MM.1S (cell line): ENCODE measurements around the gene GSTM2.

Experiments
- DNase-seq: peaks from one replicate; pipeline ENCODE4 v3.0.0-alpha.2; 2015
- H2AFZ ChIP-seq: fragments of 300-600 bp; sonication (generic); 2 replicates; pipeline ENCODE4 v1.6.0; 2016; ENCODE audit warnings: antibody characterized with exemption, low read length
- H3F3A ChIP-seq: fragments of 300-600 bp; sonication (generic); 2 replicates; pipeline ENCODE4 v1.6.1; 2016; ENCODE audit warnings: mild to moderate bottlenecking, antibody characterized with exemption, low read length, moderate library complexity, mixed read lengths; ENCODE audit not compliant: insufficient read depth
- H3K27ac ChIP-seq: fragments of 300-600 bp; sonication (generic); 2 replicates; pipeline ENCODE4 v1.5.1; 2016; ENCODE audit warnings: mild to moderate bottlenecking, low read length
- H3K27me3 ChIP-seq: fragments of 300-600 bp; sonication (generic); replicated peaks from 2 replicates; pipeline ENCODE4 v1.6.0; 2016; ENCODE audit warnings: low read length; ENCODE audit not compliant: insufficient read depth
- H3K36me3 ChIP-seq: fragments of 300-600 bp; sonication (generic); replicated peaks from 2 replicates; pipeline ENCODE4 v1.6.1; 2016; ENCODE audit warnings: mild to moderate bottlenecking, low read length, mixed read lengths; ENCODE audit not compliant: insufficient read depth
- H3K4me1 ChIP-seq: fragments of 300-600 bp; sonication (generic); 2 replicates; pipeline ENCODE4 v1.6.1; 2016; ENCODE audit warnings: low read length, mixed read lengths
- H3K4me2 ChIP-seq: fragments of 300-600 bp; sonication (generic); 2 replicates; pipeline ENCODE4 v1.6.0; 2016; ENCODE audit warnings: low read depth, low read length
- H3K4me3 ChIP-seq: fragments of 300-600 bp; sonication (generic); 2 replicates; pipeline ENCODE4 v1.5.1; 2016; ENCODE audit warnings: low read length, mixed read lengths
- H3K79me2 ChIP-seq: fragments of 300-600 bp; sonication (generic); 2 replicates; pipeline ENCODE4 v1.6.1; 2016; ENCODE audit warnings: mixed run types, low read length, mixed read lengths
- H3K9ac ChIP-seq: fragments of 300-600 bp; sonication (generic); 2 replicates; pipeline ENCODE4 v1.6.1; 2016; ENCODE audit warnings: low read length, mixed read lengths
- H3K9me2 ChIP-seq: fragments of 300-600 bp; sonication (generic); replicated peaks from 2 replicates; pipeline ENCODE4 v1.6.1; 2016; ENCODE audit warnings: mild to moderate bottlenecking, low read length, mixed read lengths; ENCODE audit not compliant: insufficient read depth
- H3K9me3 ChIP-seq: fragments of 300-600 bp; sonication (generic); replicated peaks from 2 replicates; pipeline ENCODE4 v1.6.1; 2016; ENCODE audit warnings: mild to moderate bottlenecking, low read length, mixed read lengths; ENCODE audit not compliant: insufficient read depth
- H4K20me1 ChIP-seq: fragments of 300-600 bp; sonication (generic); 2 replicates; pipeline ENCODE4 v1.6.1; 2016; ENCODE audit warnings: mild to moderate bottlenecking, low read length, moderate library complexity, mixed read lengths; ENCODE audit not compliant: insufficient read depth
- CTCF ChIP-seq: fragments of 300-600 bp; sonication (generic); IDR thresholded peaks from 2 replicates; pipeline ENCODE4 v1.5.1; 2016; ENCODE audit warnings: antibody characterized with exemption, low read length, mixed read lengths
- EZH2 ChIP-seq: fragments of 300-600 bp; sonication (generic); optimal IDR thresholded peaks from 2 replicates; pipeline ENCODE3; 2017; ENCODE audit warnings: low read depth, mild to moderate bottlenecking, antibody characterized with exemption, low read length, mixed read lengths
- EZH2phosphoT487 ChIP-seq: fragments of 300-600 bp; sonication (generic); IDR thresholded peaks from 2 replicates; pipeline ENCODE4 v1.6.1; 2018; ENCODE audit warnings: antibody characterized with exemption, low read length

Gene GSTM2

GRCh38 chr1:109629372-109630030 is 38.4 kb upstream of the GSTM2 start:
- H3K79me2 ChIP-seq = no peaks in the 10 kb centered on the region
- no peak overlapping the region for H3K9ac ChIP-seq
- no peaks in the 10 kb centered on the region for H3K27me3 ChIP-seq
- no peak overlapping the region for H3K4me3 ChIP-seq
- H3F3A ChIP-seq = no peaks in the 10 kb centered on the region
- no peaks in the 10 kb centered on the region for H3K9me3 ChIP-seq
- H3K27ac ChIP-seq = no peak overlapping the region
- H3K9me2 ChIP-seq = no peaks in the 10 kb centered on the region
- no peaks in the 10 kb centered on the region for H4K20me1 ChIP-seq
- H2AFZ ChIP-seq = no peak overlapping the region
- H3K4me2 ChIP-seq = no peak overlapping the region
- DNase-seq = no peak
- TF ChIP-seq EZH2 (no peak), CTCF (no peak), EZH2phosphoT487 (no peak)
- H3K36me3 ChIP-seq = no peaks in the 10 kb centered on the region
- H3K4me1 ChIP-seq = peaks cover 4% of the 10 kb centered on the region; the same call in 1 of the 2 replicates

DNA sequence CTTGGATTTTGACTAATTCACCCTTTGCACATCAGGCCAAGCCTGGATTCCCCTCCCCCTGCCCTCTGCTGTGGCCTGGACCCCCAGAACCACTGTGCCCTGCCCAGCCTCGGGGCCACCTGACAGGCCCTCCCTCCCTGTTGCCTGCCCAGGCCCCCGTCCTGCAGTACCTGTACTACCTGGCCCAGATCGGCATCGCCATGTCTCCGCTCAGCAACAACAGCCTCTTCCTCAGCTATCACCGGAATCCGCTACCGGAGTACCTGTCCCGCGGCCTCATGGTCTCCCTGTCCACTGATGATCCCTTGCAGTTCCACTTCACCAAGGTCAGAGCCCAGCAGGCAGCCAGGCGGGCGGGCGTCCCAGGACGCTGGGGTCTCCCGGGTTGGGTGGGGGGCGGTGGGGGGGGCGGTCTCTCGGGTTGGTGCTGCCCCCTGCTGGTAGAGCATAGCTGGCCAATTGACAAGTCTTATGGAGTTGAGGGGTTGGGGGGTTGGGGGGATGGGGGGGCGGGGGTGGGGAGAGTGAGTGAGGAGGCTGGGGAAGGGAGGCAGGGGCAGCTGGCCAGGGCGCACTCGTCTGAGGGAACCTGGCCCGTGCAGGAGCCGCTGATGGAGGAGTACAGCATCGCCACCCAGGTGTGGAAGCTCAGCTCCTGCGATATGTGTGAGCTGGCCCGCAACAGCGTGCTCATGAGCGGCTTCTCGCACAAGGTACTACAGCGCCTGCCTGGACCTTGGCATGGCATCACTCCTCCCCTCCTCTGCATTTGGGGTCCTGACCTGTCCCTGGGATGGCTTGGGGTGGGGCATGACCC is 37.6 kb upstream of the GSTM2 start:
- H3K27ac ChIP-seq = no peak overlapping the region
- no peaks in the 10 kb centered on the region for H3K36me3 ChIP-seq
- no peaks in the 10 kb centered on the region for H3F3A ChIP-seq
- no peak overlapping the region for H3K9ac ChIP-seq
- H2AFZ ChIP-seq = no peak overlapping the region
- H3K4me1 ChIP-seq = peaks cover 10% of the 10 kb centered on the region; the same call in 1 of the 2 replicates
- DNase-seq = no peak
- TF ChIP-seq CTCF (peak; percentile 22), EZH2 (no peak), EZH2phosphoT487 (no peak)
- H3K9me3 ChIP-seq = no peaks in the 10 kb centered on the region
- H3K79me2 ChIP-seq = no peaks in the 10 kb centered on the region
- H3K9me2 ChIP-seq = no peaks in the 10 kb centered on the region
- no peaks in the 10 kb centered on the region for H4K20me1 ChIP-seq
- H3K27me3 ChIP-seq = no peaks in the 10 kb centered on the region
- H3K4me3 ChIP-seq = no peak overlapping the region
- H3K4me2 ChIP-seq = no peak overlapping the region

GRCh38 chr1:109630898-109631512 is 36.9 kb upstream of the GSTM2 start:
- H3K9ac ChIP-seq = no peak overlapping the region
- H3K9me3 ChIP-seq = no peaks in the 10 kb centered on the region
- no peaks in the 10 kb centered on the region for H3K79me2 ChIP-seq
- H2AFZ ChIP-seq = no peak overlapping the region
- no peaks in the 10 kb centered on the region for H3F3A ChIP-seq
- H3K36me3 ChIP-seq = no peaks in the 10 kb centered on the region
- TF ChIP-seq CTCF (no peak), EZH2phosphoT487 (no peak), EZH2 (no peak)
- no peaks in the 10 kb centered on the region for H4K20me1 ChIP-seq
- no peaks in the 10 kb centered on the region for H3K27me3 ChIP-seq
- peaks cover 16% of the 10 kb centered on the region for H3K4me1 ChIP-seq
- H3K9me2 ChIP-seq = no peaks in the 10 kb centered on the region
- no peak overlapping the region for H3K4me2 ChIP-seq
- no peak overlapping the region for H3K4me3 ChIP-seq
- no peak for DNase-seq
- H3K27ac ChIP-seq = no peak overlapping the region
